Suppressor macrophage treated with lipopolysaccharide for 1 hour (primary cell): ENCODE measurements around the gene DNPH1.

Source experiments
- DNase-seq, 3 donors: peaks; one replicate each; pipeline ENCODE4 v3.0.0-alpha.2; 2020 to 2022

Gene DNPH1

GRCh38 chr6:43180058-43180457, 49.2 kb downstream of the DNPH1 start:
- DNase-seq = no peak

- DNase-seq = no peak
Measured at GRCh38 chr6:43178951-43179830, 50.1 kb downstream of the DNPH1 start.

GRCh38 chr6:43178150-43178549, 51.1 kb downstream of the DNPH1 start:
- DNase-seq = no peak

GRCh38 chr6:43176423-43176786, 52.9 kb downstream of the DNPH1 start:
- DNase-seq = no peak

- no peak for DNase-seq
Measured at GRCh38 chr6:43175676-43176422, 53.4 kb downstream of the DNPH1 start.
